Esophagus mucosa (tissue), 1 donor: Measurements from ENCODE around the gene NPSR1. TPM values are rescaled to one million over a fixed set of nuclear protein-coding genes. Genes with fewer than 3 reads are reported as not detected.
"Not testable (repeated sequence)": the region's sequence is repeated elsewhere in the genome, so short reads cannot be mapped to it uniquely, and the experiment has no call there.

Experiments
- ATAC-seq: fragments of 200-7000 bp; cut with Tn5 transposase; one replicate; pipeline ENCODE4 v1.9.1; 2020
- total RNA-seq: library from RNA; stranded (reverse); gene quantifications from one replicate; pipeline ENCODE4 v1.2.4, GENCODE V29; 2023
- donor health status: DM: yes; HTN: yes; CAD: no.

The NPSR1 gene
- total RNA-seq, 1 donor from 2014 or later: not detected

DNA sequence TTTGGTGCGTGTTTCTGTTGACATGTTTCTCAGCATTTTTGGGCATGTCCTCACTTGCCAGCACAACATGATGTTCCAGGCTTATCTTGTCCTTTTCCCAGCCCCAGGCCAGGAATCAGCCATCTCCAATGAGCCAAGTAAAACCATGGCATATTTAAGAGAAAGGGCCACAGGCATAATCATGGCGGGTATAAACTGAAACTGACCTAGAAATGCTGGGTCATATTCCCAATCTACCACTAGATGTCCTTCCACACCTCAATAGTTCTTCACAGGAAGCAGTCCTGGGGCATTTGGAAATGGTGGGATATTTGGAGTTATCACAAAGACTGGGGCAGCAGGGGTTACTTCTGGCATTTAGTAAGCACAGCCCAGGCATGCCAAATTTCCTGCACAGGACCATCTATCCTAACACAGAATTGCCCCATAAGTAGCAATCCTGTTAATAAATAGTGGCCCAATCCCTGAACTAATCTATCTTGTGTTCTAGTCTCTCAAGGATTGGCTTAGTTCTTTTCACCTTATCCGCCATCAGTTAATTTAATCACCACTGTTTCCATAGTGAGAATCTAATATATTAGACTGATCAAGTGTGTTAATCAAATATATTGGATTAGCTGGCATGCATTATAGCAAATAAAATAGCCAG, 101.6 kb downstream of the NPSR1 start:
- peak; percentile 42 for ATAC-seq

DNA sequence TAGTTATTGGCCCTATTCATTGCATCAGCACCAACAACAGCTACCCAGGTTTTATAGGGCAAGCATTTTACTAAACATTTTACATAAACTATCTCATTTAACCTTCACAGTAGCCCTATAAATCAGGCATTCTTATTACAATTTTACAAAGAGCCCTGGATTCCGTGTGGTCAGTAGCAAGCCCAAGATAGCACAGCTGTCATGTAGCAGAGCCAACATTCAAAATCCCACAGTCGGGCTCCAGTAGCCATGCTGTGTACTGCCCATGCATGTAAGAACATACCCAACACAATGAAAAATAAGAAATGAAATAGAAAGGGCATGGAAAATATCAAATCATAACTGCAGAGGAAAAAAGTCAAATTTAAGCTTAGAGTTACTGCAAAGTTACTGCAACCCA, 102.3 kb downstream of the NPSR1 start:
- ATAC-seq: no peak

- no peak for ATAC-seq
Observed at GRCh38 chr7:34761206-34761605, 103.2 kb downstream of the NPSR1 start.

GRCh38 chr7:34761627-34762026, 103.6 kb downstream of the NPSR1 start:
- ATAC-seq: no peak

- ATAC-seq: no peak
Observed at GRCh38 chr7:34762764-34763163, 104.7 kb downstream of the NPSR1 start.

GRCh38 chr7:34772296-34772938, 114.4 kb downstream of the NPSR1 start:
- ATAC-seq: no peak

GRCh38 chr7:34776748-34777358, 118.8 kb downstream of the NPSR1 start:
- no peak for ATAC-seq

GRCh38 chr7:34780546-34780945, 122.5 kb downstream of the NPSR1 start:
- ATAC-seq: no peak

GRCh38 chr7:34787586-34787985, 129.6 kb downstream of the NPSR1 start:
- ATAC-seq: no peak

DNA sequence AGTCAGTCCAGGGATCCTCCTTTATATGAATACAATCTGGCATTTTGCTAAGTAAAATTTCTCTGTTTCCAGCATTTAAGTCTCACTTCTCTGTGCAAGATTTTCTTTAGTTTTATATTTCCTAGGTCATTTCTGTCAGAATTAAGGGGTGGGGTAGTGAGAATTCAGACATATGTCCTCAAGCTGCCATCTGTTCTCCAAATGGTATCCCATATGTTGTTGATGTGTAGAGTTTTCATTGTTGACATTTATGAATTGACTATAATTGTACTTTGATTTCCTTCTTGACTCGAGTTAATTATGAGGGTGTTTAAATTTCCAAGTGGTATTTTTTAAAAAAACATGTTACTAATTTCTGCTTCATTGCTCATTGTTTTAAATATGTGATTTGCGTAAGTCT, 148.8 kb downstream of the NPSR1 start:
- ATAC-seq: no peak

DNA sequence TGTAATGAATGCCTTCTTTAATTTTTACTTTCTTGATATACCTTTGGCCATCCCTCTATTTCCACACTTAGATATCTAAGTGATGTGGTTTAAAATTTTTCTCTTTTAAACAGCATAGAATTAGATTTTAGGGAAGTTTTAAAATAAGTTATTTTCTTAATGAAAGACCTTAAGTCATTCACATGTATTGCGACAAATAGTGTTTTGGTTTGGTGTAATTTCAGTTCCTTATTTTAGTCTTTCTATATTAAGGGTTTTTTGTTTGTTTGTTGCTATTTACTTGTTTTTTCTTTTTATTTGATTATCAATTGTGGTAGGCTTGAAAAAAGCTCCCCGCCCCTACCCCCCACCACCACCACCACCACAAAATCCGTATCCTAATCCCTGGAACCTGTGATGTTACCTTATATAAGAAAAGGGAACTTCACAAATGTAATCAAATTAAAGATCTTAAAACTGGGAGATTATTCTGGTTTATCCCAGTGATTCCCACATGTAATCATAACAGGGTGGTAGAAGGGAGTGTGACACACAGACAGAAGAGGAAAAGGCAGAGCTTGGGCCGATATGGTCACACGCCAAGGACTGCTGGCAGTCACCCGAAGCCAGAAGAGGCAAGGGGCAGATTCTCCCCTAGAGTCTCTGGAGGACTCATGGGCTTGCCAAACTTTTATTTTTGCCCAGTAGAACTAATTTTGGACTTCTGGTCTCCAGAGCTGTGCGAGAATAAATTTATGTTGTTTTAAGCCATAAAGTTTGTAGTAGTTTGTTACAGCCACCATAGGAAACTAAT, 149.7 kb downstream of the NPSR1 start:
- ATAC-seq: no peak

DNA sequence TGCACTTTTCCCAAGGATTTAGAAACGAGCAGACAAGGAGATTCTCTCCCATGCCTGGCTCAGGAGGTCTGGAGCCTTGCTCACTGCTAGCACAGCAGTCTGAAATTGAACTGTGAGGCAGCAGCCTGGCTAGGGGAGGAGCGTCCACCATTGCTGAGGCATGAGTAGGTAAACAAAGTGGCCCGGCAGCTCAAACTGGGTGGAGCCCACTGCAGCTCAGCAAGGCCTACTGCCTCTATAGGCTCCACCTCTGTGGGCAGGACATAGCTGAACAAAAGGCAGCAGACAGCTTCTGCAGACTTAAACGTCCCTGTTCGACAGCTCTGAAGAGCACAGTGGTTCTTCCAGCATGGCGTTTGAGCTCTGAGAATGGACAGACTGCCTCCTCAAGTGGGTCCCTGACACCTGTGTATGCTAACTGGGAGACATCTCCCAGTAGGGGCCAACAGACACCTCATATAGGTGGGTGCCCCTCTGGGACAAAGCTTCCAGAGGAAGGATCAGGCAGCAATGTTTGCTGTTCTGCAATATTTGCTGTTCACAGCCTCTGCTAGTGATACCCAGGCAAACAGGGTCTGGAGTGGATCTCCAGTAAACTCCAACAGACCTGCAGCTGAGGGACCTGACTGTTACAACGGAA, 156.3 kb downstream of the NPSR1 start:
- not testable (repeated sequence) for ATAC-seq

DNA sequence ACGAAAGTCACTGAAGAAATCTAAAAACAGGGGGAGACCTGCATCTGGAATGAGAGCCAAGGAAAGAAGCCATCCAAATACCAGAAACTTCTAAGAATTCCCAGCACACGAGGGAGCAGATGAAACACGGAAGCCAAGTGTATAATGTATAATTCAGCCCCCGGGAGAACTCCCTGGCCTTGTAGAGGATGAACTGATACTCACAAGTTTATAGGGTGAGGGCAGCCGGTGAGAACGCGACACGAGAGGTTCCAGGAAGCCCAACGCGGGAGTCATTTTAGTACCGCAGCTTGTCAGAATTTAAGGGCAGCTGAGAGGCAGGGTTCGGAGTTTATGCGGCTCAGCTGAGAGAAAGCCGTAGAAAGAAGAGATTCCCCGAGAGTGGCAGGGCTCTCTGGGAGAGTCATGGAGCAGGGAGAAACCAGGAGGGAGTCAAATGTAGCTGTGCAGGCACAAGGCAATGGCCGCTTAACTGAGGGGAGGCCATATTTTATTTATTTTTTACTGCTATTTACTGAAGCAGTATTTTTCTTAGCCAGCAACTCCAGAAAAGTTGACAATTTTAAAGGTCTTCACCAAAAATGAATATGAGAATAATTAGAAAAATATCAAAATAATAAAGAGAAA, 164.0 kb downstream of the NPSR1 start:
- ATAC-seq: no peak

- peak; percentile 53 for ATAC-seq
Observed at GRCh38 chr7:34823650-34824258, 165.7 kb downstream of the NPSR1 start.

DNA sequence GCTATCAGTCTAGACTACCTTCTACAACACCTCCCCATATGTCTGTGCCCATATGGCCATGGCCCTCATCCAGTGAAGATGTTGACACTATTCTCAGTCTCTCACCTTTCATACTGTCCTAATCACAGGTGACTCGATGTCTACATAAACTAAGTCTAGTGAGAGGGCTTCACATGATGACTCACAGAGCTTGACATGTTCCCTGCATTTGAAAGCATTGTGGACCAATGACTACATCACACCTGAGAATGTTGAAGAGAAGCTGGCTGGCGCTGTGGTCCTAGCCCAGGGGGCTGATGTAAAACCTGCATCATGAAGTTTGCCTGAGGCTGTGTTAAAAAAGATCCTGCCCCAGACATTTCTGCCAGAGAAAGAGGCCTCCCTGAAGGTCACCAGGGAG, 167.2 kb downstream of the NPSR1 start:
- no peak for ATAC-seq

GRCh38 chr7:34830390-34830789, 172.4 kb downstream of the NPSR1 start:
- no peak for ATAC-seq

DNA sequence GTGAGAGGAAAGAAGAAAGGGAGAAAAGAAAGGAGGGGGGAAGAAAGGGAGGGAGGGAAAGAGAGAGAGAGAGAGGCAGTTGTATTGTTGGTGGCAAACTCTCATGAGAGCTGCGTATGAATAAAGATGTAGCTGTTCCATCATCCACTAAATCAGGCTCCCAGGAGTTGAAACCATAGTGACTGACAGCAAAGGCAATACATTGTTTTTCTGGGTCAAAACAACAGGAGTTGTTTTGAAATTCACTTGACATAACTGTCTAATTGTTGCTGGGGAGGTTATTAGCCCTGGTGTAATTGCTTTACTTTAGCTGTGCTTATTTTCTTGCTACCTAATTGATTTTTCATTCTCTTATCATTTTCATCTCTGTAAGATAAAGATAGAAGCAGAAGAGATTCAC, 173.4 kb downstream of the NPSR1 start:
- ATAC-seq: no peak

DNA sequence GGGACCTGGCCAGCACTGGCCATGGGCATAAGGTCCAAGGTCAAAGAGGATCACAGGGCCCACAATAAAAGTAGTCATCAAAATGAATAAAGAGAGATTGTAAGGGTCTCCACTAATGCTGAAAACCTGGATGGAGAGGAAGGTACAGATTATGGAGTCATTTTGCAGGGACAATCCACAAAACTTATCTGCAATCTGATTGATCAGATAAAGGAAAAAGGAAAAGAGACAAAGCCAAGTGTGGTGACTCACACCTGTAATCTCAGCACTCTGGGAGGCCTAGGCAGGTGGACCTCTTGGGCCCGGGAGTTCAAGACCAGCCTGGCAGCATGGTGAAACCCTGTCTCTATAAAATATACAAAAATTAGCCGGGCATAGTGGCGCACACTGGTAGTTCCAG, 174.0 kb downstream of the NPSR1 start:
- no peak for ATAC-seq

DNA sequence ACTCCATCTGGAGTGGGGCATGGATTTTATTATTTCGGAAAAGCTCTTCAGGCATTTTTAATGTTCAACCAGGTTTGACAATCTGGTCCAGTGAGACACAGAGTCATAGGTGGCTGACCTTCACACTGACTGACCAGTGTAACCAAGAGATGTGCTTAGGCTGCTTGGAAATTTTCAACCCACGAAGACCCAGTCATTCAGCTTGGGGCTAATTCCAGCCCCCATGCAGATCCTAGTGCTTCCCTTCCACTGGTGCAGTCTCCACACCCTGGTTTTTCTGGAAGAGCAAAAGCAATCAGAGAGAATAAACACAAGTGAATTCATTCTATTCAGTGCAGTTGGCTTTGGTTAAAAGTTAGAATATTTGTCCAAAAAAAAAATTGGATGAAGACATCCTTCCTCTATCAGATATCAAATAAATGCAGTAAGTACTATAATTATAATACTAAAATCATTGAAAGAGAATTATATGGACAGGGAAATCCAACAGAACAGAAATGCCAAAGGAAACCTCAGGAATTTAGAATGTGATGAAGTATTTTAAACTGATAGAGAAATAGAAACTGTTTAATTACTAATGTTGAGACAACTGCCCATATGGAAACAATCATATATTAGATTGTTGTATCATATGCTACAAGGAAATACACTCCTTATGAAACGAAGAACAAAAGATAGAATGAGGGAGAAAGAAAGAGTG, 178.0 kb downstream of the NPSR1 start:
- ATAC-seq: no peak

DNA sequence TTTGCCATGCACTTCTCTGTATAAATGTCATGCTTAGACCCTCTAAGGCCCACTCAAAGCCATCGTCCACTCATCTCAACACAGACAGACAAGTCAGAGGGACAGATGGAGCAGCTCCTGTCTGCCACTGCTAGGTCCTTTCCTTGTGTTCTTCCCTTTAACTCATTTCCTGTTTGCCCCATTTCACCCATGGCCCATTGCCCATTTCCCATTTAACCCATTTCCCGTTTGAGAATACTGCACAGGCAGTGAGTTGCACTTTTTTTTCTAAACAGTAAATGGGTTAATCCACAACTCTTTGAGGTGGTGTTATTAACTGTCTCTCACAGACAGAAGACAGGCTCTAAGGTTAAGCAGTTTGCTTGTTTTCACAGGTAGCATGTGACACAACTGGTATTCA, 179.3 kb downstream of the NPSR1 start:
- no peak for ATAC-seq

GRCh38 chr7:34837801-34838201, 179.8 kb downstream of the NPSR1 start:
- ATAC-seq: no peak
